Lower lobe of right lung (tissue), 2 donors: Measurements from ENCODE around the gene WDR5. TPM values are rescaled to one million over a fixed set of nuclear protein-coding genes. Genes with fewer than 3 reads are reported as not detected.
A peak's percentile ranks its signal among the peaks of the same experiment; 100 is the strongest.

ENCODE experiments used
- ATAC-seq, 2 donors: fragments of 200-7000 bp; cut with Tn5 transposase; one replicate each; pipeline ENCODE4 v1.9.1; 2020 to 2022; ENCODE audit warnings: mild to moderate bottlenecking in 2 of 2, moderate library complexity in 2 of 2
- DNase-seq: peaks from one replicate; pipeline ENCODE4 v3.0.0-alpha.2; 2020
- H3K27ac ChIP-seq: fragments of 200-600 bp; one replicate; pipeline ENCODE4 v1.8.0; 2022
- H3K27me3 ChIP-seq: fragments of 200-600 bp; one replicate; pipeline ENCODE4 v1.8.0; 2022; ENCODE audit warnings: low read depth
- H3K36me3 ChIP-seq: fragments of 200-600 bp; one replicate; pipeline ENCODE4 v1.8.0; 2022; ENCODE audit warnings: mild to moderate bottlenecking
- H3K4me1 ChIP-seq: fragments of 200-600 bp; one replicate; pipeline ENCODE4 v1.8.0; 2022
- H3K4me3 ChIP-seq: fragments of 200-600 bp; one replicate; pipeline ENCODE4 v1.8.0; 2022; ENCODE audit warnings: mild to moderate bottlenecking
- H3K9me3 ChIP-seq: fragments of 200-600 bp; one replicate; pipeline ENCODE4 v1.8.0; 2022
- CTCF ChIP-seq: fragments of 200-600 bp; IDR thresholded peaks from one replicate; pipeline ENCODE4 v1.8.0; 2022; ENCODE audit warnings: antibody characterized with exemption, mild to moderate bottlenecking
- intact Hi-C: fragments of 100-400 bp; cut with DNase I; formaldehyde crosslinking; loops from one replicate; pipeline ENCODE4 v1.11.0; 2022
- total RNA-seq: library from RNA; stranded (reverse); fragmentation: NEBNext Ultra II Directional; extraction: Animal tissue kit (Norgen Biotek cat#: 25700); gene quantifications from one replicate; pipeline ENCODE4 v1.2.1, GENCODE V29; 2021
- donor health status: DM: no; HTN: yes; CAD: no; lungs with severe emphysema.

WDR5 gene
- total RNA-seq, 1 donor from 2014 or later, result 22.6 TPM

GRCh38 chr9:134200730-134201129 is 64.8 kb downstream of the WDR5 start:
- Histone ChIP-seq H3K9me3 (peaks cover 7% of the 10 kb centered on the region), H3K4me3 (no peak overlapping the region), H3K36me3 (no peaks in the 10 kb centered on the region), H3K4me1 (peaks cover under 1% of the 10 kb centered on the region), H3K27me3 (no peaks in the 10 kb centered on the region), H3K27ac (no peak overlapping the region)
- intact Hi-C loops, result no loop called here
- DNase-seq (no peak), ATAC-seq (peak; percentile 67 to 70)
- no peak for TF ChIP-seq CTCF

- TF ChIP-seq CTCF, result no peak
Observed at GRCh38 chr9:134203224-134203623, 67.3 kb downstream of the WDR5 start.

GRCh38 chr9:134204041-134204440 is 68.2 kb downstream of the WDR5 start:
- no peak for TF ChIP-seq CTCF
- Histone ChIP-seq H3K27ac (no peak overlapping the region), H3K9me3 (peaks cover 7% of the 10 kb centered on the region), H3K36me3 (no peaks in the 10 kb centered on the region), H3K27me3 (no peaks in the 10 kb centered on the region), H3K4me3 (no peak overlapping the region), H3K4me1 (no peaks in the 10 kb centered on the region)
- intact Hi-C loops, result no loop called here
- ATAC-seq (no peak), DNase-seq (peak; percentile 10)

More at GRCh38 chr9:134203224-134203623, 67.3 kb downstream of the WDR5 start:
- Histone ChIP-seq H3K27me3 (no peaks in the 10 kb centered on the region), H3K4me1 (no peaks in the 10 kb centered on the region), H3K27ac (no peak overlapping the region), H3K36me3 (no peaks in the 10 kb centered on the region), H3K9me3 (peaks cover 7% of the 10 kb centered on the region), H3K4me3 (no peak overlapping the region)
- no peak for DNase-seq
- no peak for ATAC-seq
- intact Hi-C loops, result no loop called here

GRCh38 chr9:134204991-134205578 is 69.2 kb downstream of the WDR5 start:
- no peaks in the 10 kb centered on the region for H3K36me3 ChIP-seq
- TF ChIP-seq CTCF, result no peak
- no peak overlapping the region for H3K27ac ChIP-seq
- peaks cover 7% of the 10 kb centered on the region for H3K9me3 ChIP-seq
- intact Hi-C loops, result no loop called here
- H3K4me1 ChIP-seq, result no peaks in the 10 kb centered on the region
- H3K4me3 ChIP-seq, result no peak overlapping the region
- ATAC-seq (no peak), DNase-seq (peak; percentile 24)
- H3K27me3 ChIP-seq, result no peaks in the 10 kb centered on the region

- no peaks in the 10 kb centered on the region for H3K36me3 ChIP-seq
- DNase-seq, result peak; percentile 16
- H3K9me3 ChIP-seq, result peaks cover 7% of the 10 kb centered on the region
- no peaks in the 10 kb centered on the region for H3K27me3 ChIP-seq
- TF ChIP-seq CTCF, result no peak
- intact Hi-C loops, result no loop called here
- no peaks in the 10 kb centered on the region for H3K4me1 ChIP-seq
- no peak overlapping the region for H3K27ac ChIP-seq
- no peak for ATAC-seq
- no peak overlapping the region for H3K4me3 ChIP-seq
Observed at GRCh38 chr9:134205672-134206310, 69.9 kb downstream of the WDR5 start.
